HepG2 (cell line): ENCODE results near the gene ZNF8. TPM values are rescaled to one million over a fixed set of nuclear protein-coding genes. Genes with fewer than 3 reads are reported as not detected.

Experiments used
- CAMTA2 ChIP-seq: sonication (generic); formaldehyde crosslinking; IDR thresholded peaks from 2 replicates; pipeline ENCODE4 v1.4.0; 2020; ENCODE audit warnings: mild to moderate bottlenecking, missing genetic modification reagents, borderline replicate concordance
- DNMT3B ChIP-seq: conservative IDR thresholded peaks from 2 replicates; pipeline ENCODE4 v1.6.1; 2016; ENCODE audit warnings: missing biosample characterization, control low read depth
- KDM3A ChIP-seq: IDR thresholded peaks from 2 replicates; pipeline ENCODE4 v1.6.1; 2018; ENCODE audit warnings: low read depth, missing compliant biosample characterization
- NFATC3 ChIP-seq: sonication (generic); formaldehyde crosslinking; IDR thresholded peaks from 2 replicates; pipeline ENCODE4 v1.5.1; 2020; ENCODE audit warnings: mild to moderate bottlenecking, missing genetic modification reagents
- NFRKB ChIP-seq: fragments of 450-650 bp; IDR thresholded peaks from 2 replicates; pipeline ENCODE4 v1.6.1; 2017
- TBX3 ChIP-seq: fragments of 450-650 bp; IDR thresholded peaks from 2 replicates; pipeline ENCODE4 v1.6.1; 2017; ENCODE audit warnings: antibody characterized with exemption, mild to moderate bottlenecking, inconsistent platforms, borderline replicate concordance
- TCF7L2 ChIP-seq: IDR thresholded peaks from 2 replicates; pipeline ENCODE4 v1.6.1; 2011; ENCODE audit warnings: mild to moderate bottlenecking, low read depth, low read length, moderate library complexity
- TSC22D2 ChIP-seq: sonication (generic); formaldehyde crosslinking; IDR thresholded peaks from 2 replicates; pipeline ENCODE4 v1.5.1; 2020; ENCODE audit warnings: missing genetic modification reagents, mild to moderate bottlenecking, borderline replicate concordance
- ZBTB1 ChIP-seq: sonication (generic); formaldehyde crosslinking; IDR thresholded peaks from 2 replicates; pipeline ENCODE4 v1.4.0; 2020; ENCODE audit warnings: missing genetic modification reagents, borderline replicate concordance
- ZMYM3 ChIP-seq: sonication (generic); formaldehyde crosslinking; IDR thresholded peaks from 2 replicates; pipeline ENCODE4 v1.5.1; 2020; ENCODE audit warnings: mild to moderate bottlenecking, missing genetic modification reagents
- ZNF563 ChIP-seq: sonication (generic); formaldehyde crosslinking; IDR thresholded peaks from 2 replicates; pipeline ENCODE4 v1.8.0; 2022; ENCODE audit warnings: mild to moderate bottlenecking, moderate library complexity, missing genetic modification reagents
- ZNF703 ChIP-seq: sonication (generic); formaldehyde crosslinking; IDR thresholded peaks from 2 replicates; pipeline ENCODE4 v1.5.1; 2020; ENCODE audit warnings: missing genetic modification reagents, mild to moderate bottlenecking, moderate library complexity, borderline replicate concordance
- polyA plus RNA-seq, 8 experiments: library from polyadenylated mRNA; depleted of rRNA in 3 of 8; stranded (reverse) in 7 of 8; unstranded in 1 of 8; fragments of >200 nt; fragmentation: Illumina TruSeq in 4 of 8; extraction: Trizol in 4 of 8; gene quantifications; 2 replicates each; pipeline versions ENCODE4 v1.2.1 to v1.2.3, GENCODE V29; 2011 to 2016; ENCODE audit warnings: low read depth in 4 of 8, missing spikeins in 1 of 8, mixed read lengths in 1 of 8; ENCODE audit not compliant: insufficient read depth in 1 of 8
- total RNA-seq, 5 experiments: library from RNA; depleted of rRNA; stranded (reverse); fragments of >200 nt; fragmentation: Illumina TruSeq; extraction: Trizol; gene quantifications; 2 replicates each; pipeline ENCODE4 v1.2.3, GENCODE V29; 2016; ENCODE audit warnings: low read depth in 1 of 5
- TF ChIP-seq, protein P1 (sequence below), 2 experiments: sonication (generic) in 1 of 2; formaldehyde crosslinking in 1 of 2; IDR thresholded peaks; 2 replicates each; pipeline versions ENCODE4 v1.6.1 to v1.9.0; 2014 to 2022; ENCODE audit warnings: antibody characterized with exemption in 1 of 2, borderline replicate concordance in 1 of 2, inconsistent platforms in 1 of 2, low read depth in 1 of 2, missing genetic modification reagents in 1 of 2
- TF ChIP-seq, protein P2 (sequence below): sonication (generic); formaldehyde crosslinking; IDR thresholded peaks from 2 replicates; pipeline ENCODE4 v1.4.0; 2020; ENCODE audit warnings: missing genetic modification reagents
- TF ChIP-seq, protein P3 (sequence below): sonication (generic); formaldehyde crosslinking; IDR thresholded peaks from 2 replicates; pipeline ENCODE4 v1.8.1; 2023; ENCODE audit warnings: mild to moderate bottlenecking, missing genetic modification reagents
- TF ChIP-seq, protein P4 (sequence below): fragments of 450-650 bp; IDR thresholded peaks from 2 replicates; pipeline ENCODE4 v1.6.1; 2017

ZNF8 gene
- total and polyA plus RNA-seq, 2 of the 13 experiments (the other 11 are each of a cell fraction or from before 2014, with no cell fraction given), result 3.1 to 3.3 TPM

DNA sequence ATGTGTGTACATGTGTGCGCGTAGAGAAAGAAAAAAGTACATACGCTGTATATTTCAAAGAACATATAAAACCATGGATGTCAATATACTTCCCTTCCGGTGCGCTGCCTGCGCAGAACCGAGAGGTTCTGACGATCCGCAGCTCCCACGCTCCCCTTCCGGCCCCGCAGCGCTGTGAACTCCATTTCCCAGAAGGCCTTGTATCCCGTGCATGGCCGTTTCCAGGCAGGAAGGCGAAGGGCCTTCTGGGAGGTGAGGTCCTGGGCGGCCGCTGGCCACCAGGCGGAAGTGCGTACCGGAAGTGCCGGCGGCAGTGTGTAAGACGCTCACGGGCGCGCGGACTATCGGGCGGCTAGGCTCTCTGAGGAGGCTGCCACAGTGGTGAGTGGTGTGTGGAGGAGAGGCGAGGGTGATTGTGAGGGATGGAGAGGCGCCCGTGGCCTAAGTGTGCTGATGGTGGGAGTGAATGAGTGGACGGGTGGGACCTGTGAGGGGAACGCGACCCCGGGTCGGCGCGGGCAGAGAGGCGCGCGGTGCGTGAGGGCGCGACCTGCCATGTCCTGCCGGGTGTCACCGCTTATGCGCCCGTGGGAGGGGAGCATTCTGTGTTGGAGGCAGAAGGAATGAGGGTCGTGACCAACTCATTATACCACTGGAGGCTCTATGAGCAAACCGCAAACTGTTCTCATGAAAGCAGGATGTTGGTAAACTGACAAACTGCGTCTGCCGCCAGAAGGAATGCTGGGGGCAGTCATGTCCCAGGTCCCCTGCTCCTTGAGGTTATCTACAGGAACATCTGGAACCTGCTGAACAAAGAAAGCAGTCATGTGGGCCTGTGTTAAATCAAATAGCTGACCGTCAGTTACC is 26.5 kb downstream of the ZNF8 start, which contains the start of gene ERVK3-1 (continued):
- TF ChIP-seq, protein P1, sequence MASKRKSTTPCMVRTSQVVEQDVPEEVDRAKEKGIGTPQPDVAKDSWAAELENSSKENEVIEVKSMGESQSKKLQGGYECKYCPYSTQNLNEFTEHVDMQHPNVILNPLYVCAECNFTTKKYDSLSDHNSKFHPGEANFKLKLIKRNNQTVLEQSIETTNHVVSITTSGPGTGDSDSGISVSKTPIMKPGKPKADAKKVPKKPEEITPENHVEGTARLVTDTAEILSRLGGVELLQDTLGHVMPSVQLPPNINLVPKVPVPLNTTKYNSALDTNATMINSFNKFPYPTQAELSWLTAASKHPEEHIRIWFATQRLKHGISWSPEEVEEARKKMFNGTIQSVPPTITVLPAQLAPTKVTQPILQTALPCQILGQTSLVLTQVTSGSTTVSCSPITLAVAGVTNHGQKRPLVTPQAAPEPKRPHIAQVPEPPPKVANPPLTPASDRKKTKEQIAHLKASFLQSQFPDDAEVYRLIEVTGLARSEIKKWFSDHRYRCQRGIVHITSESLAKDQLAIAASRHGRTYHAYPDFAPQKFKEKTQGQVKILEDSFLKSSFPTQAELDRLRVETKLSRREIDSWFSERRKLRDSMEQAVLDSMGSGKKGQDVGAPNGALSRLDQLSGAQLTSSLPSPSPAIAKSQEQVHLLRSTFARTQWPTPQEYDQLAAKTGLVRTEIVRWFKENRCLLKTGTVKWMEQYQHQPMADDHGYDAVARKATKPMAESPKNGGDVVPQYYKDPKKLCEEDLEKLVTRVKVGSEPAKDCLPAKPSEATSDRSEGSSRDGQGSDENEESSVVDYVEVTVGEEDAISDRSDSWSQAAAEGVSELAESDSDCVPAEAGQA (IDR thresholded peaks at IDR 0.05; ENCODE audit: low read depth), result peak; percentile 92
- TF ChIP-seq, protein P1 (CRISPR knock-in tag; IDR thresholded peaks at IDR 0.05; ENCODE audit: borderline replicate concordance), result no peak
- TF ChIP-seq TCF7L2 (no peak), ZNF703 (CRISPR knock-in tag) (no peak), TSC22D2 (CRISPR knock-in tag) (0 out of 2 replicates have a peak, but pooled peaks have one; percentile 49), ZBTB1 (CRISPR knock-in tag) (no peak), TBX3 (no peak), DNMT3B (no peak; the same call in 1 of the 2 replicates), NFRKB (no peak), ZNF563 (CRISPR knock-in tag) (peak; percentile 44; the same call in 1 of the 2 replicates), ZMYM3 (CRISPR knock-in tag) (no peak; the same call in 1 of the 2 replicates), CAMTA2 (CRISPR knock-in tag) (0 out of 2 replicates have a peak, but pooled peaks have one; percentile 9), NFATC3 (CRISPR knock-in tag) (no peak), KDM3A (peak; percentile 75; the same call in 1 of the 2 replicates)
- TF ChIP-seq, protein P2, sequence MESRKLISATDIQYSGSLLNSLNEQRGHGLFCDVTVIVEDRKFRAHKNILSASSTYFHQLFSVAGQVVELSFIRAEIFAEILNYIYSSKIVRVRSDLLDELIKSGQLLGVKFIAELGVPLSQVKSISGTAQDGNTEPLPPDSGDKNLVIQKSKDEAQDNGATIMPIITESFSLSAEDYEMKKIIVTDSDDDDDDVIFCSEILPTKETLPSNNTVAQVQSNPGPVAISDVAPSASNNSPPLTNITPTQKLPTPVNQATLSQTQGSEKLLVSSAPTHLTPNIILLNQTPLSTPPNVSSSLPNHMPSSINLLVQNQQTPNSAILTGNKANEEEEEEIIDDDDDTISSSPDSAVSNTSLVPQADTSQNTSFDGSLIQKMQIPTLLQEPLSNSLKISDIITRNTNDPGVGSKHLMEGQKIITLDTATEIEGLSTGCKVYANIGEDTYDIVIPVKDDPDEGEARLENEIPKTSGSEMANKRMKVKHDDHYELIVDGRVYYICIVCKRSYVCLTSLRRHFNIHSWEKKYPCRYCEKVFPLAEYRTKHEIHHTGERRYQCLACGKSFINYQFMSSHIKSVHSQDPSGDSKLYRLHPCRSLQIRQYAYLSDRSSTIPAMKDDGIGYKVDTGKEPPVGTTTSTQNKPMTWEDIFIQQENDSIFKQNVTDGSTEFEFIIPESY (CRISPR knock-in tag), result no peak
- TF ChIP-seq, protein P3, sequence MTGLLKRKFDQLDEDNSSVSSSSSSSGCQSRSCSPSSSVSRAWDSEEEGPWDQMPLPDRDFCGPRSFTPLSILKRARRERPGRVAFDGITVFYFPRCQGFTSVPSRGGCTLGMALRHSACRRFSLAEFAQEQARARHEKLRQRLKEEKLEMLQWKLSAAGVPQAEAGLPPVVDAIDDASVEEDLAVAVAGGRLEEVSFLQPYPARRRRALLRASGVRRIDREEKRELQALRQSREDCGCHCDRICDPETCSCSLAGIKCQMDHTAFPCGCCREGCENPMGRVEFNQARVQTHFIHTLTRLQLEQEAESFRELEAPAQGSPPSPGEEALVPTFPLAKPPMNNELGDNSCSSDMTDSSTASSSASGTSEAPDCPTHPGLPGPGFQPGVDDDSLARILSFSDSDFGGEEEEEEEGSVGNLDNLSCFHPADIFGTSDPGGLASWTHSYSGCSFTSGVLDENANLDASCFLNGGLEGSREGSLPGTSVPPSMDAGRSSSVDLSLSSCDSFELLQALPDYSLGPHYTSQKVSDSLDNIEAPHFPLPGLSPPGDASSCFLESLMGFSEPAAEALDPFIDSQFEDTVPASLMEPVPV, result peak; percentile 91
- TF ChIP-seq, protein P4, sequence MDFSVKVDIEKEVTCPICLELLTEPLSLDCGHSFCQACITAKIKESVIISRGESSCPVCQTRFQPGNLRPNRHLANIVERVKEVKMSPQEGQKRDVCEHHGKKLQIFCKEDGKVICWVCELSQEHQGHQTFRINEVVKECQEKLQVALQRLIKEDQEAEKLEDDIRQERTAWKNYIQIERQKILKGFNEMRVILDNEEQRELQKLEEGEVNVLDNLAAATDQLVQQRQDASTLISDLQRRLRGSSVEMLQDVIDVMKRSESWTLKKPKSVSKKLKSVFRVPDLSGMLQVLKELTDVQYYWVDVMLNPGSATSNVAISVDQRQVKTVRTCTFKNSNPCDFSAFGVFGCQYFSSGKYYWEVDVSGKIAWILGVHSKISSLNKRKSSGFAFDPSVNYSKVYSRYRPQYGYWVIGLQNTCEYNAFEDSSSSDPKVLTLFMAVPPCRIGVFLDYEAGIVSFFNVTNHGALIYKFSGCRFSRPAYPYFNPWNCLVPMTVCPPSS, result no peak
